Natural killer cell treated with Interleukin-12 subunit alpha and Interleukin-12 subunit beta and Interleukin-15 and Interleukin-18, amount 100 ng/mL, for 72 hours (primary cell): ENCODE measurements around the gene TTC39B. TPM values are rescaled to one million over a fixed set of nuclear protein-coding genes. Genes with fewer than 3 reads are reported as not detected.

Source experiments
- ATAC-seq, 2 donors: fragments of 150-1000 bp; cut with Tn5 transposase in 1 of 2; sonication (Bioruptor Pico), chemical (Tn5 transposase) in 1 of 2; 2 replicates each; pipeline ENCODE4 v1.10.0; 2021
- DNase-seq: peaks from one replicate; pipeline ENCODE4 v3.0.0; 2022; ENCODE audit warnings: low spot score
- H3K27ac Mint-ChIP-seq, 2 donors: 1 replicate in 1 of 2; 2 replicates in 1 of 2; pipeline ENCODE4 v1.8.0; 2022; ENCODE audit warnings: mixed read lengths in 2 of 2, mild to moderate bottlenecking in 1 of 2, moderate library complexity in 1 of 2
- H3K27me3 Mint-ChIP-seq, 2 donors: 1 replicate in 1 of 2; 2 replicates in 1 of 2; pipeline ENCODE4 v1.8.0; 2022; ENCODE audit warnings: mixed read lengths in 2 of 2
- H3K36me3 Mint-ChIP-seq: one replicate; pipeline ENCODE4 v1.8.0; 2022; ENCODE audit warnings: mixed read lengths
- H3K4me1 Mint-ChIP-seq, 2 donors: 1 replicate in 1 of 2; 2 replicates in 1 of 2; pipeline ENCODE4 v1.8.0; 2022; ENCODE audit warnings: low read depth in 2 of 2, mixed read lengths in 2 of 2, mild to moderate bottlenecking in 1 of 2
- H3K4me3 Mint-ChIP-seq: one replicate; pipeline ENCODE4 v1.8.0; 2022; ENCODE audit warnings: mixed read lengths
- H3K9me3 Mint-ChIP-seq: 2 replicates; pipeline ENCODE4 v1.8.0; 2022; ENCODE audit warnings: mixed read lengths
- total RNA-seq, 2 donors: library from RNA; stranded (reverse); gene quantifications; one replicate each; pipeline ENCODE4 v1.2.3, GENCODE V29; 2022

Gene TTC39B
- total RNA-seq, 2 donors from 2014 or later: 12.4 to 20.6 TPM

GRCh38 chr9:15222313-15222712 lies 84.7 kb downstream of the TTC39B start:
- H3K36me3 Mint-ChIP-seq: peaks cover 8% of the 10 kb centered on the region
- H3K4me1 Mint-ChIP-seq: peaks cover 23 to 33% of the 10 kb centered on the region in 2 donors
- no peak overlapping the region for H3K4me3 Mint-ChIP-seq
- ATAC-seq: no peak
- H3K27me3 Mint-ChIP-seq: no peaks in the 10 kb centered on the region
- H3K27ac Mint-ChIP-seq: peak overlapping the region in 1 of 2 donors; percentile 34
- DNase-seq: no peak
- H3K9me3 Mint-ChIP-seq: no peaks in the 10 kb centered on the region

- peaks cover 8% of the 10 kb centered on the region for H3K36me3 Mint-ChIP-seq
- no peak overlapping the region for H3K27ac Mint-ChIP-seq
- H3K4me3 Mint-ChIP-seq: no peak overlapping the region
- ATAC-seq: no peak
- H3K4me1 Mint-ChIP-seq: peaks cover 21 to 37% of the 10 kb centered on the region in 2 donors
- H3K27me3 Mint-ChIP-seq: no peaks in the 10 kb centered on the region
- DNase-seq: no peak
- no peaks in the 10 kb centered on the region for H3K9me3 Mint-ChIP-seq
These were observed 85.3 kb downstream of the TTC39B start for GRCh38 chr9:15221746-15222145.

- DNase-seq (no peak), ATAC-seq (no peak)
- H3K4me1 Mint-ChIP-seq: peaks cover 18 to 40% of the 10 kb centered on the region in 2 donors
- no peaks in the 10 kb centered on the region for H3K9me3 Mint-ChIP-seq
- no peak overlapping the region for H3K4me3 Mint-ChIP-seq
- H3K27me3 Mint-ChIP-seq: no peaks in the 10 kb centered on the region
- H3K36me3 Mint-ChIP-seq: peaks cover 8% of the 10 kb centered on the region
- H3K27ac Mint-ChIP-seq: no peak overlapping the region
These were observed 86.2 kb downstream of the TTC39B start for GRCh38 chr9:15220658-15221318.

GRCh38 chr9:15219546-15219945 lies 87.5 kb downstream of the TTC39B start:
- DNase-seq (no peak), ATAC-seq (no peak)
- Mint-ChIP-seq H3K9me3 (no peaks in the 10 kb centered on the region), H3K27ac (peak overlapping the region in 1 of 2 donors; percentile 12), H3K4me1 (peaks cover 18 to 38% of the 10 kb centered on the region in 2 donors), H3K4me3 (no peak overlapping the region), H3K27me3 (no peaks in the 10 kb centered on the region), H3K36me3 (peaks cover 8% of the 10 kb centered on the region)

GRCh38 chr9:15218994-15219393 lies 88.0 kb downstream of the TTC39B start:
- Mint-ChIP-seq H3K4me1 (peaks cover 12 to 34% of the 10 kb centered on the region in 2 donors), H3K27ac (no peak overlapping the region), H3K36me3 (peaks cover 4% of the 10 kb centered on the region)

GRCh38 chr9:15213249-15213648 lies 93.8 kb downstream of the TTC39B start:
- no peak overlapping the region for H3K27ac Mint-ChIP-seq
- no peaks in the 10 kb centered on the region for H3K27me3 Mint-ChIP-seq
- no peaks in the 10 kb centered on the region for H3K9me3 Mint-ChIP-seq
- H3K4me1 Mint-ChIP-seq: peaks cover 2 to 17% of the 10 kb centered on the region in 2 donors
- DNase-seq: no peak
- no peak for ATAC-seq
- H3K4me3 Mint-ChIP-seq: no peak overlapping the region
- H3K36me3 Mint-ChIP-seq: no peaks in the 10 kb centered on the region

More at GRCh38 chr9:15218994-15219393, 88.0 kb downstream of the TTC39B start:
- DNase-seq (no peak), ATAC-seq (no peak)
- no peaks in the 10 kb centered on the region for H3K27me3 Mint-ChIP-seq
- no peaks in the 10 kb centered on the region for H3K9me3 Mint-ChIP-seq
- H3K4me3 Mint-ChIP-seq: no peak overlapping the region

- Mint-ChIP-seq H3K4me3 (no peak overlapping the region), H3K27me3 (no peaks in the 10 kb centered on the region), H3K36me3 (peaks cover 7% of the 10 kb centered on the region), H3K27ac (no peak overlapping the region), H3K9me3 (no peaks in the 10 kb centered on the region), H3K4me1 (peaks cover 6 to 18% of the 10 kb centered on the region in 2 donors)
- DNase-seq: no peak
- no peak for ATAC-seq
These were observed 95.1 kb downstream of the TTC39B start for GRCh38 chr9:15211815-15212495.

GRCh38 chr9:15211160-15211814 lies 95.7 kb downstream of the TTC39B start:
- Mint-ChIP-seq H3K27ac (peak overlapping the region in 1 of 2 donors; percentile 21), H3K27me3 (no peaks in the 10 kb centered on the region), H3K36me3 (peaks cover 9% of the 10 kb centered on the region), H3K9me3 (no peaks in the 10 kb centered on the region), H3K4me3 (no peak overlapping the region), H3K4me1 (peaks cover 8 to 16% of the 10 kb centered on the region in 2 donors)
- ATAC-seq (no peak), DNase-seq (peak; percentile 81)

GRCh38 chr9:15206903-15207696 lies 99.9 kb downstream of the TTC39B start:
- no peak overlapping the region for H3K4me3 Mint-ChIP-seq
- H3K36me3 Mint-ChIP-seq: peaks cover 9% of the 10 kb centered on the region
- H3K9me3 Mint-ChIP-seq: no peaks in the 10 kb centered on the region
- H3K4me1 Mint-ChIP-seq: peaks cover 8 to 17% of the 10 kb centered on the region in 2 donors
- ATAC-seq (no peak), DNase-seq (no peak)
- no peak overlapping the region for H3K27ac Mint-ChIP-seq
- no peaks in the 10 kb centered on the region for H3K27me3 Mint-ChIP-seq

GRCh38 chr9:15205632-15206420 lies 101.2 kb downstream of the TTC39B start:
- peaks cover 9% of the 10 kb centered on the region for H3K36me3 Mint-ChIP-seq
- H3K4me1 Mint-ChIP-seq: peaks cover 8 to 17% of the 10 kb centered on the region in 2 donors
- ATAC-seq: no peak
- H3K9me3 Mint-ChIP-seq: no peaks in the 10 kb centered on the region
- no peaks in the 10 kb centered on the region for H3K27me3 Mint-ChIP-seq
- DNase-seq: no peak
- no peak overlapping the region for H3K27ac Mint-ChIP-seq
- no peak overlapping the region for H3K4me3 Mint-ChIP-seq

GRCh38 chr9:15203581-15203980 lies 103.4 kb downstream of the TTC39B start:
- H3K27ac Mint-ChIP-seq: no peak overlapping the region
- peaks cover 9% of the 10 kb centered on the region for H3K36me3 Mint-ChIP-seq
- DNase-seq (no peak), ATAC-seq (no peak)
- H3K9me3 Mint-ChIP-seq: no peaks in the 10 kb centered on the region
- H3K4me3 Mint-ChIP-seq: no peak overlapping the region
- no peaks in the 10 kb centered on the region for H3K27me3 Mint-ChIP-seq
- peaks cover 8 to 10% of the 10 kb centered on the region in 2 donors for H3K4me1 Mint-ChIP-seq

GRCh38 chr9:15200111-15200510 lies 106.9 kb downstream of the TTC39B start:
- Mint-ChIP-seq H3K27me3 (no peaks in the 10 kb centered on the region), H3K4me3 (no peak overlapping the region), H3K27ac (no peak overlapping the region)

GRCh38 chr9:15192856-15193255 lies 114.2 kb downstream of the TTC39B start:
- Mint-ChIP-seq H3K4me3 (no peak overlapping the region), H3K36me3 (peaks cover 28% of the 10 kb centered on the region), H3K27me3 (no peaks in the 10 kb centered on the region), H3K27ac (no peak overlapping the region), H3K9me3 (no peaks in the 10 kb centered on the region), H3K4me1 (peaks cover 6 to 14% of the 10 kb centered on the region in 2 donors)
- DNase-seq (no peak), ATAC-seq (no peak)

More at GRCh38 chr9:15200111-15200510, 106.9 kb downstream of the TTC39B start:
- Mint-ChIP-seq H3K4me1 (no peaks in the 10 kb centered on the region), H3K9me3 (no peaks in the 10 kb centered on the region), H3K36me3 (peaks cover 6% of the 10 kb centered on the region)
- no peak for ATAC-seq
- DNase-seq: no peak
